Fibroblast of peridontal ligament (primary cell): ENCODE results near the gene PAPSS2.
A peak's percentile ranks its signal among the peaks of the same experiment; 100 is the strongest.

Experiments used
- DNase-seq: peaks from one replicate; pipeline ENCODE4 v3.0.0-alpha.2; 2010; ENCODE audit errors: extremely low read depth

The PAPSS2 gene

DNA sequence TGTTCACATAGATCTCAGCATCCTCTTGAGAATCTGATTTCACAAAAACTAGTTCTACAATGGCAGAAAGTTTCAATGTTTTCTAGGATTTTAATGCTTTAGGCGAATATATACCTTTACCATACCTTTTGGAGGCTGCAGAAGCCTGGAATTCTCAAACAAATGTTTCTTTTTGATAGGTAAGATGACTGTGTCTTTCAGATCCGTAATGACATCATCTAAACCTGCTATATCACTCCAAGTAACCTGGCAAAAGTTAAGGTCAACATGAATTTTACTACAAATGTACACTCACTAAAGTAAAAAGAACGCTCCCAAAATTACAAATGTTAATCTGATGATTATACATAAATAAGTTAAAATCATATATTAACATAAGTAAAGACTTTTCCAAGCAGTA is 130.5 kb downstream of the PAPSS2 start:
- DNase-seq, result no peak

DNA sequence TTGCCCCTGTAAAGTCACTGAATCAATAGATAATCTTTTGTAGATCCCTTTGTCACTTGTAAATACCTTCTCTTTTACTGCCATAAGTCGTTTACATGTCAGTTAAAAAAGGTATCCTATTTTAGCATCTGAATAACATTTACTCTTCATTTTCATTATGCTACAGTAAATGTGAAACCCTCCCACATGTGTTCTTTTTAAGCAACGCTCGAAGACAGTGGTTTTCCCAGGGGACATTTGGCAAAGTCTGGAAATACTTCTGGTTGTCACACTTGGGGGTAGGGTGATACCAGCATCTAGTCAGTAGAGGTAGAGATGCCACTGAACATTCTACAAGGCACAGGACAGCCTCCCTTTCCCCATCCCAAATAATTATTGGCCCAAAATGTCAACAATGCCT is 134.6 kb downstream of the PAPSS2 start:
- DNase-seq, result peak; percentile 27
